ENCODE data around the gene CHCHD1.
"Not testable (repeated sequence)": the region's sequence is repeated elsewhere in the genome, so short reads cannot be mapped to it uniquely, and the experiment has no call there.

CHCHD1 gene

GRCh38 chr10:73814896-73815718 is 33.3 kb downstream of the CHCHD1 start:
- no peak for DNase-seq

GRCh38 chr10:73815719-73816030 is 33.8 kb downstream of the CHCHD1 start:
- no peak for DNase-seq

GRCh38 chr10:73816917-73817729 is 35.3 kb downstream of the CHCHD1 start:
- no peak for DNase-seq

GRCh38 chr10:73817826-73818225 is 36.0 kb downstream of the CHCHD1 start:
- no peak for DNase-seq

- no peak for DNase-seq
Observed at GRCh38 chr10:73818402-73818801, 36.6 kb downstream of the CHCHD1 start.

GRCh38 chr10:73819081-73819480 is 37.2 kb downstream of the CHCHD1 start:
- no peak for DNase-seq

GRCh38 chr10:73819513-73820093 is 37.8 kb downstream of the CHCHD1 start:
- DNase-seq: no peak

GRCh38 chr10:73823391-73823790 is 41.5 kb downstream of the CHCHD1 start:
- no peak for DNase-seq

GRCh38 chr10:73824146-73824725 is 42.4 kb downstream of the CHCHD1 start:
- DNase-seq: no peak

- no peak for DNase-seq
Observed at GRCh38 chr10:73827346-73828089, 45.7 kb downstream of the CHCHD1 start.

- no peak for DNase-seq
Observed at GRCh38 chr10:73828161-73828560, 46.3 kb downstream of the CHCHD1 start.

GRCh38 chr10:73829090-73829489 is 47.2 kb downstream of the CHCHD1 start:
- DNase-seq: not testable (repeated sequence)
